Mesodermal cell (in vitro differentiated cells): ENCODE measurements around the gene FAM83C.
"Not testable (repeated sequence)": the region's sequence is repeated elsewhere in the genome, so short reads cannot be mapped to it uniquely, and the experiment has no call there.

Experiments used
- H3K27ac ChIP-seq: 2 replicates; pipeline ENCODE4 v1.7.0; 2013; ENCODE audit warnings: mild to moderate bottlenecking, low read depth, low read length, moderate library complexity; ENCODE audit not compliant: severe bottlenecking
- H3K36me3 ChIP-seq: 2 replicates; pipeline ENCODE4 v1.7.1; 2013; ENCODE audit warnings: mild to moderate bottlenecking, low read length, moderate library complexity; ENCODE audit not compliant: control insufficient read depth, insufficient read depth
- H3K4me1 ChIP-seq: one replicate; pipeline ENCODE4 v1.7.1; 2013; ENCODE audit warnings: mild to moderate bottlenecking, low read length; ENCODE audit not compliant: insufficient read depth, control insufficient read depth, poor library complexity, severe bottlenecking
- H3K4me3 ChIP-seq: 2 replicates; pipeline ENCODE4 v1.7.0; 2013; ENCODE audit warnings: low read length, control low read depth, mild to moderate bottlenecking; ENCODE audit not compliant: insufficient read depth, poor library complexity, severe bottlenecking; ENCODE audit errors: extremely low read depth
- H3K9me3 ChIP-seq: 2 replicates; pipeline ENCODE4 v1.7.1; 2013; ENCODE audit warnings: mild to moderate bottlenecking, low read length, moderate library complexity; ENCODE audit not compliant: control insufficient read depth
- WGBS, 2 experiments: methylation state at CpG; one replicate each; pipeline ENCODE4 v1.1.5; 2013; ENCODE audit warnings: missing lambda C conversion rate in 2 of 2; ENCODE audit not compliant: insufficient coverage in 2 of 2; 5-methylcytosine and 5-hydroxymethylcytosine counted together

Gene FAM83C

GRCh38 chr20:35257175-35257909 lies 34.9 kb downstream of the FAM83C start:
- no peak overlapping the region for H3K4me3 ChIP-seq
- 97 to 100% methylated on average over 4 of the region's 8 CpGs for WGBS, 2 experiments
- peaks cover 10% of the 10 kb centered on the region for H3K4me1 ChIP-seq
- H3K9me3 ChIP-seq, result no peaks in the 10 kb centered on the region
- no peaks in the 10 kb centered on the region for H3K36me3 ChIP-seq
- no peak overlapping the region for H3K27ac ChIP-seq

GRCh38 chr20:35254448-35254999 lies 37.7 kb downstream of the FAM83C start:
- Histone ChIP-seq H3K27ac (no peak overlapping the region), H3K4me3 (no peak overlapping the region), H3K4me1 (no peaks in the 10 kb centered on the region)

GRCh38 chr20:35253010-35253409 lies 39.2 kb downstream of the FAM83C start:
- no peaks in the 10 kb centered on the region for H3K9me3 ChIP-seq
- H3K27ac ChIP-seq, result no peak overlapping the region
- H3K4me3 ChIP-seq, result no peak overlapping the region
- 86 to 89% methylated on average over 1 to 2 of the region's 3 CpGs for WGBS, 2 experiments
- no peaks in the 10 kb centered on the region for H3K36me3 ChIP-seq
- peaks cover 5% of the 10 kb centered on the region for H3K4me1 ChIP-seq

More at GRCh38 chr20:35254448-35254999, 37.7 kb downstream of the FAM83C start:
- 95% methylated on average over 12 of the region's 12 CpGs for WGBS, 2 experiments
- Histone ChIP-seq H3K36me3 (no peaks in the 10 kb centered on the region), H3K9me3 (no peaks in the 10 kb centered on the region)

GRCh38 chr20:35252598-35252997 lies 39.6 kb downstream of the FAM83C start:
- not testable (repeated sequence) for H3K36me3 ChIP-seq, H3K9me3 ChIP-seq, H3K4me3 ChIP-seq, H3K4me1 ChIP-seq, H3K27ac ChIP-seq
- 100% methylated on average over 1 of the region's 2 CpGs for WGBS, 2 experiments

- no peaks in the 10 kb centered on the region for H3K36me3 ChIP-seq
- H3K4me3 ChIP-seq, result no peak overlapping the region
- peaks cover 5% of the 10 kb centered on the region for H3K4me1 ChIP-seq
- 83% methylated on average over 2 of the region's 2 CpGs; no CpG with 5 or more reads in 1 of the 2 experiments for WGBS, 2 experiments
- H3K9me3 ChIP-seq, result no peaks in the 10 kb centered on the region
- no peak overlapping the region for H3K27ac ChIP-seq
These were observed 40.2 kb downstream of the FAM83C start for GRCh38 chr20:35252037-35252461.

GRCh38 chr20:35251613-35251940 lies 40.6 kb downstream of the FAM83C start:
- 100% methylated on average over 2 of the region's 2 CpGs for WGBS, 2 experiments
- Histone ChIP-seq H3K27ac (no peak overlapping the region), H3K9me3 (no peaks in the 10 kb centered on the region), H3K36me3 (no peaks in the 10 kb centered on the region), H3K4me3 (no peak overlapping the region), H3K4me1 (peaks cover 5% of the 10 kb centered on the region)

GRCh38 chr20:35248641-35249475 lies 43.4 kb downstream of the FAM83C start:
- Histone ChIP-seq H3K4me1 (peaks cover 5% of the 10 kb centered on the region), H3K4me3 (no peak overlapping the region), H3K27ac (no peak overlapping the region), H3K9me3 (no peaks in the 10 kb centered on the region), H3K36me3 (no peaks in the 10 kb centered on the region)
- WGBS, 2 experiments, result 75 to 93% methylated on average over 4 to 5 of the region's 9 CpGs

- Histone ChIP-seq H3K36me3 (no peaks in the 10 kb centered on the region), H3K4me3 (no peak overlapping the region), H3K27ac (no peak overlapping the region), H3K9me3 (no peaks in the 10 kb centered on the region), H3K4me1 (peaks cover 5% of the 10 kb centered on the region)
- WGBS, 2 experiments, result 89% methylated on average over 12 of the region's 12 CpGs
These were observed 45.5 kb downstream of the FAM83C start for GRCh38 chr20:35246723-35247122.

- Histone ChIP-seq H3K4me1 (peaks cover 3% of the 10 kb centered on the region), H3K4me3 (no peak overlapping the region), H3K9me3 (no peaks in the 10 kb centered on the region), H3K36me3 (no peaks in the 10 kb centered on the region), H3K27ac (no peak overlapping the region)
- WGBS, 2 experiments, result 86 to 100% methylated on average over 1 of the region's 2 CpGs
These were observed 48.2 kb downstream of the FAM83C start for GRCh38 chr20:35243986-35244385.

- Histone ChIP-seq H3K4me1 (no peaks in the 10 kb centered on the region), H3K9me3 (no peaks in the 10 kb centered on the region), H3K36me3 (no peaks in the 10 kb centered on the region), H3K27ac (no peak overlapping the region), H3K4me3 (no peak overlapping the region)
- 100% methylated on average over 1 of the region's 2 CpGs; no CpG with 5 or more reads in 1 of the 2 experiments for WGBS, 2 experiments
These were observed 48.9 kb downstream of the FAM83C start for GRCh38 chr20:35243317-35243716.
